ENCODE results near the gene DLGAP1. TPM values are rescaled to one million over a fixed set of nuclear protein-coding genes. Genes with fewer than 3 reads are reported as not detected.

DLGAP1 gene
- total and polyA plus RNA-seq, 2 donors (not counting 1 experiment from before 2014, with no cell fraction given) = 0.07 to 0.61 TPM

- WGBS (ENCODE audit: insufficient coverage) = no CpG with 5 or more reads among the region's 4 CpGs
- H3K4me2 ChIP-seq (replicated peaks; ENCODE audit: low read depth, low read length, poor library complexity, severe bottlenecking) = no peak overlapping the region
- H3K9me3 ChIP-seq (ENCODE audit: control extremely low read depth in 1 of 3, control insufficient read depth in 2 of 3, insufficient read depth in 1 of 3, low read length in 2 of 3) = no peaks in the 10 kb centered on the region
- ChIA-PET POLR2A (no interaction called here), CTCF (interaction anchor here (0.7 kb wide), 1 partner anchor 164 kb away, joined by 3 read pairs; no protein-coding TSS in a partner anchor)
- H3K27me3 ChIP-seq (replicated peaks in 1 of 4; ENCODE audit: control extremely low read depth in 1 of 4, control insufficient read depth in 3 of 4, insufficient read depth in 4 of 4, low read length in 3 of 4) = no peaks in the 10 kb centered on the region
- Mint-ChIP-seq H3K27me3 (no peaks in the 10 kb centered on the region), H3K27ac (no peak overlapping the region), H3K9me3 (ENCODE audit: insufficient read depth) (no peaks in the 10 kb centered on the region), H3K4me1 (no peaks in the 10 kb centered on the region), H3K4me3 (no peak overlapping the region)
- intact Hi-C loops (cut with micrococcal nuclease) = no loop called here
- no peak for DNase-seq
- no peaks in the 10 kb centered on the region for H3K79me2 ChIP-seq (ENCODE audit: control insufficient read depth, insufficient read depth, low read length)
- H3K36me3 ChIP-seq (replicated peaks in 1 of 2; ENCODE audit: control extremely low read depth in 1 of 2, control insufficient read depth in 1 of 2, extremely low read depth in 1 of 2, insufficient read depth in 2 of 2, low read length in 1 of 2) = no peaks in the 10 kb centered on the region
- H4K20me1 ChIP-seq (ENCODE audit: control insufficient read depth, insufficient read depth, low read length, poor library complexity, severe bottlenecking) = no peaks in the 10 kb centered on the region
- ATAC-seq (ENCODE audit: low read depth) = no peak
- no peak overlapping the region for H3K9ac ChIP-seq (ENCODE audit: low read length)
- TF ChIP-seq EZH2 (IDR thresholded peaks at IDR 0.05; ENCODE audit: borderline replicate concordance, insufficient read depth, low read depth, low read length, poor library complexity, severe bottlenecking) = no peak
- TF ChIP-seq CTCF (IDR thresholded peaks at IDR 0.05) = no peak
- H3K27ac ChIP-seq (ENCODE audit: low read length in 2 of 2) = no peak overlapping the region
- H3K4me3 ChIP-seq (ENCODE audit: control extremely low read depth in 1 of 5, extremely low read depth in 1 of 5, insufficient read depth in 1 of 5, low read depth in 2 of 5, low read length in 4 of 5) = no peak overlapping the region
- H2AFZ ChIP-seq (ENCODE audit: insufficient read depth, low read depth, low read length, poor library complexity, severe bottlenecking) = no peak overlapping the region
- H3K4me1 ChIP-seq (ENCODE audit: control insufficient read depth in 2 of 2, insufficient read depth in 2 of 2, low read length in 2 of 2) = no peaks in the 10 kb centered on the region
Measured at GRCh38 chr18:4196351-4196750, 258.8 kb downstream of the DLGAP1 start.

GRCh38 chr18:4193086-4193485 is 262.0 kb downstream of the DLGAP1 start:
- no peak overlapping the region for H3K4me3 ChIP-seq (ENCODE audit: control extremely low read depth in 1 of 5, extremely low read depth in 1 of 5, insufficient read depth in 1 of 5, low read depth in 2 of 5, low read length in 4 of 5)
- no peaks in the 10 kb centered on the region for H3K36me3 ChIP-seq (replicated peaks in 1 of 2; ENCODE audit: control extremely low read depth in 1 of 2, control insufficient read depth in 1 of 2, extremely low read depth in 1 of 2, insufficient read depth in 2 of 2, low read length in 1 of 2)
- no peak overlapping the region for H2AFZ ChIP-seq (ENCODE audit: insufficient read depth, low read depth, low read length, poor library complexity, severe bottlenecking)
- no peak overlapping the region for H3K9ac ChIP-seq (ENCODE audit: low read length)
- no peaks in the 10 kb centered on the region for H3K4me1 ChIP-seq (ENCODE audit: control insufficient read depth in 2 of 2, insufficient read depth in 2 of 2, low read length in 2 of 2)
- WGBS (ENCODE audit: insufficient coverage) = no CpG with 5 or more reads among the region's 3 CpGs
- H3K4me3 Mint-ChIP-seq = no peak overlapping the region
- DNase-seq (no peak), ATAC-seq (ENCODE audit: low read depth) (no peak)
- H3K27me3 Mint-ChIP-seq = no peaks in the 10 kb centered on the region
- no peaks in the 10 kb centered on the region for H3K27me3 ChIP-seq (replicated peaks in 1 of 4; ENCODE audit: control extremely low read depth in 1 of 4, control insufficient read depth in 3 of 4, insufficient read depth in 4 of 4, low read length in 3 of 4)
- no peaks in the 10 kb centered on the region for H3K79me2 ChIP-seq (ENCODE audit: control insufficient read depth, insufficient read depth, low read length)
- no peak overlapping the region for H3K4me2 ChIP-seq (replicated peaks; ENCODE audit: low read depth, low read length, poor library complexity, severe bottlenecking)
- H3K9me3 ChIP-seq (ENCODE audit: control extremely low read depth in 1 of 3, control insufficient read depth in 2 of 3, insufficient read depth in 1 of 3, low read length in 2 of 3) = no peaks in the 10 kb centered on the region
- ChIA-PET CTCF (no interaction called here), POLR2A (no interaction called here)
- TF ChIP-seq CTCF (IDR thresholded peaks at IDR 0.05) = no peak
- no peak for TF ChIP-seq EZH2 (IDR thresholded peaks at IDR 0.05; ENCODE audit: borderline replicate concordance, insufficient read depth, low read depth, low read length, poor library complexity, severe bottlenecking)
- H4K20me1 ChIP-seq (ENCODE audit: control insufficient read depth, insufficient read depth, low read length, poor library complexity, severe bottlenecking) = no peaks in the 10 kb centered on the region
- H3K27ac Mint-ChIP-seq = no peak overlapping the region
- intact Hi-C loops (cut with micrococcal nuclease) = no loop called here
- H3K9me3 Mint-ChIP-seq (ENCODE audit: insufficient read depth) = no peaks in the 10 kb centered on the region
- H3K27ac ChIP-seq (ENCODE audit: low read length in 2 of 2) = no peak overlapping the region
- no peaks in the 10 kb centered on the region for H3K4me1 Mint-ChIP-seq
